Aorta (tissue), 5 donors: Measurements from ENCODE around the gene MRPL54. TPM values are rescaled to one million over a fixed set of nuclear protein-coding genes. Genes with fewer than 3 reads are reported as not detected.
"Not testable (repeated sequence)": the region's sequence is repeated elsewhere in the genome, so short reads cannot be mapped to it uniquely, and the experiment has no call there.

Source experiments
- ATAC-seq: fragments of 200-7000 bp; cut with Tn5 transposase; one replicate; pipeline ENCODE4 v1.9.1; 2022; ENCODE audit warnings: moderate library complexity; ENCODE audit not compliant: low FRiP score
- DNase-seq, 2 donors: peaks; one replicate each; pipeline ENCODE4 v3.0.0-alpha.2; 2020
- H3K27ac ChIP-seq, 2 donors: one replicate each; pipeline ENCODE4 v1.5.1; 2013; ENCODE audit warnings: low read length in 2 of 2, mild to moderate bottlenecking in 2 of 2, moderate library complexity in 2 of 2, control low read depth in 1 of 2, inconsistent platforms in 1 of 2, low read depth in 1 of 2
- H3K27me3 ChIP-seq, 2 donors: one replicate each; pipeline ENCODE4 v1.6.1; 2013; ENCODE audit warnings: control low read depth in 1 of 2, low read length in 1 of 2, mild to moderate bottlenecking in 1 of 2, moderate library complexity in 1 of 2; ENCODE audit not compliant: insufficient read depth in 2 of 2, control insufficient read depth in 1 of 2
- H3K36me3 ChIP-seq, 2 donors: one replicate each; pipeline ENCODE4 v1.6.1; 2013; ENCODE audit warnings: control low read depth in 1 of 2, low read length in 1 of 2, mild to moderate bottlenecking in 1 of 2; ENCODE audit not compliant: insufficient read depth in 2 of 2, control insufficient read depth in 1 of 2
- H3K4me1 ChIP-seq, 2 donors: one replicate each; pipeline ENCODE4 v1.6.1; 2013; ENCODE audit warnings: low read length in 2 of 2, control low read depth in 1 of 2, mild to moderate bottlenecking in 1 of 2, moderate library complexity in 1 of 2; ENCODE audit not compliant: insufficient read depth in 2 of 2, control insufficient read depth in 1 of 2
- H3K4me3 ChIP-seq, 2 donors: one replicate each; pipeline ENCODE4 v1.5.1; 2013; ENCODE audit warnings: low read length in 2 of 2, control low read depth in 1 of 2, mild to moderate bottlenecking in 1 of 2
- H3K9me3 ChIP-seq: one replicate; pipeline ENCODE4 v1.6.1; 2013; ENCODE audit warnings: mild to moderate bottlenecking, low read length; ENCODE audit not compliant: control insufficient read depth
- WGBS, 2 donors: extraction: QIAGEN DNeasy Blood & Tissue Kit; methylation state at CpG; one replicate each; pipeline ENCODE4 v1.1.7; 2013; 5-methylcytosine and 5-hydroxymethylcytosine counted together
- intact Hi-C, 2 donors: fragments of 100-400 bp; cut with DNase I; formaldehyde crosslinking; loops; one replicate each; pipeline versions ENCODE4 v1.14.2 to v1.15.0; 2022
- polyA plus RNA-seq, 2 donors: library from polyadenylated mRNA; stranded (reverse); fragments of 200-250 nt; gene quantifications; one replicate each; pipeline ENCODE4 v1.2.3, GENCODE V29; 2013
- total RNA-seq, 2 donors: library from RNA; stranded (reverse); fragmentation: NEBNext Ultra II Directional; extraction: Animal tissue kit (Norgen Biotek cat#: 25700); gene quantifications; one replicate each; pipeline ENCODE4 v1.2.1, GENCODE V29; 2021
- donor health status: healthy with polysubstance abuse.
- donor health status: Bipolar disorder and iron deficiency.
- donor health status: DM: no; HTN: no; CAD: no.
- donor health status: DM: no; HTN: no; CAD: no.
- donor health status: DM: yes; HTN: yes; CAD: no.

Gene MRPL54
- total and polyA plus RNA-seq, 4 donors: 39.6 to 125 (median 64.7) TPM

- H3K36me3 ChIP-seq: no peaks in the 10 kb centered on the region
- peak; percentile 90 for ATAC-seq
These were observed 926 bp upstream of the MRPL54 start, which contains the start of gene APBA3 for GRCh38 chr19:3761382-3762129. Gene APBA3 (minus strand): TSS chr19:3761692. CDS start chr19:3760264, 1,428 bp downstream.

GRCh38 chr19:3762130-3762473 is 380 bp upstream of the MRPL54 start:
- ATAC-seq (no peak), DNase-seq (no peak)
- Histone ChIP-seq H3K4me1 (no peaks in the 10 kb centered on the region), H3K27ac (no peak overlapping the region), H3K4me3 (no peak overlapping the region), H3K36me3 (no peaks in the 10 kb centered on the region), H3K27me3 (no peaks in the 10 kb centered on the region), H3K9me3 (no peaks in the 10 kb centered on the region)
- WGBS, 2 donors: 47 to 61% methylated on average over 1 of the region's 1 CpG
- intact Hi-C loops: loop anchor here in 1 of 2 donors (5.0 kb wide), 2 partner anchors 210 to 225 kb away; partner anchors contain the start of genes DAPK3 and EEF2

More at GRCh38 chr19:3761382-3762129, 926 bp upstream of the MRPL54 start, which contains the start of gene APBA3:
- H3K4me3 ChIP-seq: peak within 1 kb of the TSS; percentile 64 to 98
- no peaks in the 10 kb centered on the region for H3K27me3 ChIP-seq
- H3K4me1 ChIP-seq: no peaks in the 10 kb centered on the region
- peak; percentile 94 to 98 for DNase-seq
- intact Hi-C loops: loop anchor here in 1 of 2 donors (5.0 kb wide), 2 partner anchors 211 to 226 kb away; partner anchors contain the start of genes DAPK3 and EEF2
- no peaks in the 10 kb centered on the region for H3K9me3 ChIP-seq
- WGBS, 2 donors: 3 to 4% methylated on average over 45 of the region's 45 CpGs
- peak within 1 kb of the TSS; percentile 73 to 79 for H3K27ac ChIP-seq

GRCh38 chr19:3765121-3765520 is 2.6 kb downstream of the MRPL54 start:
- intact Hi-C loops: no loop called here

GRCh38 chr19:3765757-3766156 is 3.3 kb downstream of the MRPL54 start:
- H3K36me3 ChIP-seq, intact Hi-C loops: not testable (repeated sequence)

More at GRCh38 chr19:3765121-3765520, 2.6 kb downstream of the MRPL54 start:
- no peaks in the 10 kb centered on the region for H3K27me3 ChIP-seq
- H3K9me3 ChIP-seq: no peaks in the 10 kb centered on the region
- 93 to 94% methylated on average over 12 of the region's 12 CpGs for WGBS, 2 donors
- no peak for ATAC-seq
- no peak for DNase-seq
- H3K4me1 ChIP-seq: no peaks in the 10 kb centered on the region
- H3K36me3 ChIP-seq: no peaks in the 10 kb centered on the region
- H3K27ac ChIP-seq: no peak overlapping the region
- no peak overlapping the region for H3K4me3 ChIP-seq

GRCh38 chr19:3766520-3766919 is 4.0 kb downstream of the MRPL54 start:
- H3K27ac ChIP-seq: no peak overlapping the region
- DNase-seq (no peak), ATAC-seq (no peak)
- H3K36me3 ChIP-seq: no peaks in the 10 kb centered on the region
- no peaks in the 10 kb centered on the region for H3K27me3 ChIP-seq
- H3K9me3 ChIP-seq: no peaks in the 10 kb centered on the region
- H3K4me1 ChIP-seq: no peaks in the 10 kb centered on the region
- intact Hi-C loops: no loop called here
- no peak overlapping the region for H3K4me3 ChIP-seq
- 88 to 95% methylated on average over 6 to 7 of the region's 7 CpGs for WGBS, 2 donors

More at GRCh38 chr19:3765757-3766156, 3.3 kb downstream of the MRPL54 start:
- H3K27ac ChIP-seq, H3K4me3 ChIP-seq, H3K27me3 ChIP-seq, H3K4me1 ChIP-seq, H3K9me3 ChIP-seq, ATAC-seq, DNase-seq: not testable (repeated sequence)
- 88 to 92% methylated on average over 5 of the region's 5 CpGs for WGBS, 2 donors

- Histone ChIP-seq H3K27me3 (no peaks in the 10 kb centered on the region), H3K9me3 (no peaks in the 10 kb centered on the region), H3K36me3 (no peaks in the 10 kb centered on the region), H3K27ac (no peak overlapping the region), H3K4me3 (no peak overlapping the region), H3K4me1 (no peaks in the 10 kb centered on the region)
- ATAC-seq (no peak), DNase-seq (no peak)
- 93 to 95% methylated on average over 21 to 23 of the region's 23 CpGs for WGBS, 2 donors
- intact Hi-C loops: no loop called here
These were observed 4.6 kb downstream of the MRPL54 start for GRCh38 chr19:3767050-3767449.

GRCh38 chr19:3768015-3768747 is 5.7 kb downstream of the MRPL54 start:
- no peaks in the 10 kb centered on the region for H3K9me3 ChIP-seq
- H3K4me3 ChIP-seq: no peak overlapping the region
- no peak overlapping the region for H3K27ac ChIP-seq
- intact Hi-C loops: no loop called here
- DNase-seq (no peak), ATAC-seq (no peak)
- no peaks in the 10 kb centered on the region for H3K36me3 ChIP-seq
- H3K4me1 ChIP-seq: no peaks in the 10 kb centered on the region
- 86 to 93% methylated on average over 25 of the region's 25 CpGs for WGBS, 2 donors
- H3K27me3 ChIP-seq: no peaks in the 10 kb centered on the region

GRCh38 chr19:3768748-3769099 is 6.2 kb downstream of the MRPL54 start:
- Histone ChIP-seq H3K36me3 (no peaks in the 10 kb centered on the region), H3K27ac (no peak overlapping the region), H3K9me3 (no peaks in the 10 kb centered on the region), H3K4me3 (no peak overlapping the region), H3K4me1 (no peaks in the 10 kb centered on the region), H3K27me3 (no peaks in the 10 kb centered on the region)
- WGBS, 2 donors: 90 to 97% methylated on average over 6 to 7 of the region's 7 CpGs
- DNase-seq (no peak), ATAC-seq (no peak)
- intact Hi-C loops: no loop called here
